WTC11 (cell line): ENCODE data around the gene ZNF366.

Source experiments
- CTCF ChIP-seq: fragments of 200-600 bp; IDR thresholded peaks from 2 replicates; pipeline ENCODE4 v1.8.0; 2022; ENCODE audit warnings: antibody characterized with exemption
- FOXJ3 ChIP-seq: sonication (generic); formaldehyde crosslinking; IDR thresholded peaks from 2 replicates; pipeline ENCODE4 v1.9.0; 2021; ENCODE audit warnings: missing genetic modification reagents, mild to moderate bottlenecking, borderline replicate concordance
- GABPB1 ChIP-seq: sonication (generic); formaldehyde crosslinking; IDR thresholded peaks from 2 replicates; pipeline ENCODE4 v1.8.1; 2023; ENCODE audit warnings: mild to moderate bottlenecking, missing genetic modification reagents
- MAX ChIP-seq: sonication (generic); formaldehyde crosslinking; IDR thresholded peaks from 2 replicates; pipeline ENCODE4 v1.8.0; 2022; ENCODE audit warnings: mild to moderate bottlenecking, missing genetic modification reagents
- TCF7 ChIP-seq: sonication (generic); formaldehyde crosslinking; IDR thresholded peaks from 2 replicates; pipeline ENCODE4 v1.8.0; 2022; ENCODE audit warnings: mild to moderate bottlenecking, low read depth, missing genetic modification reagents, moderate library complexity
- USF2 ChIP-seq: sonication (generic); formaldehyde crosslinking; IDR thresholded peaks from 2 replicates; pipeline ENCODE4 v1.8.1; 2023; ENCODE audit warnings: mild to moderate bottlenecking, missing genetic modification reagents, moderate library complexity
- ZNF416 ChIP-seq: fragments of 250-450 bp; sonication (Bioruptor Pico); IDR thresholded peaks from 2 replicates; pipeline ENCODE4 v1.9.0; 2021; ENCODE audit warnings: mild to moderate bottlenecking, inconsistent platforms

- TF ChIP-seq MAX: no peak
- TF ChIP-seq USF2 (CRISPR knock-in tag): no peak
- no peak for TF ChIP-seq ZNF416 (CRISPR knock-in tag)
- TF ChIP-seq TCF7 (CRISPR knock-in tag): no peak
- TF ChIP-seq CTCF: no peak
- TF ChIP-seq GABPB1 (CRISPR knock-in tag): no peak
- TF ChIP-seq FOXJ3: no peak
These were observed 36.2 kb upstream of the ZNF366 start for GRCh38 chr5:72543365-72543764.
